SK-N-SH (cell line): ENCODE data around the gene GGTLC1.
"Not testable (repeated sequence)": the region's sequence is repeated elsewhere in the genome, so short reads cannot be mapped to it uniquely, and the experiment has no call there.

ENCODE experiments used
- CHD2 ChIP-seq: fragments of 150-350 bp; IDR thresholded peaks from 2 replicates; pipeline ENCODE4 v1.6.1; 2018; ENCODE audit warnings: low read length; ENCODE audit not compliant: partially characterized antibody
- CTCF ChIP-seq: fragments of 200-600 bp; sonication (generic); IDR thresholded peaks from 2 replicates; pipeline ENCODE4 v1.6.1; 2017; ENCODE audit warnings: antibody characterized with exemption, mild to moderate bottlenecking, moderate library complexity
- EP300 ChIP-seq, 2 experiments: IDR thresholded peaks; 2 replicates each; pipeline versions ENCODE4 v1.4.0 to v1.6.1; 2012; ENCODE audit warnings: borderline replicate concordance in 1 of 2, low read depth in 1 of 2, low read length in 1 of 2
- JUND ChIP-seq: IDR thresholded peaks from 2 replicates; pipeline ENCODE4 v1.4.0; 2012
- MAX ChIP-seq: IDR thresholded peaks from 2 replicates; pipeline ENCODE4 v1.4.0; 2012; ENCODE audit warnings: low read depth
- MXI1 ChIP-seq: IDR thresholded peaks from 2 replicates; pipeline ENCODE4 v1.6.1; 2012; ENCODE audit warnings: mild to moderate bottlenecking, low read depth, low read length, improper control_type of control experiment
- NFIC ChIP-seq: IDR thresholded peaks from 2 replicates; pipeline ENCODE4 v1.4.0; 2012; ENCODE audit warnings: borderline replicate concordance
- POLR2AphosphoS5 ChIP-seq: IDR thresholded peaks from 2 replicates; pipeline ENCODE4 v1.6.1; 2012; ENCODE audit warnings: low read depth, low read length
- REST ChIP-seq: IDR thresholded peaks from 2 replicates; pipeline ENCODE4 v1.6.1; 2012; ENCODE audit warnings: mild to moderate bottlenecking, low read depth, low read length, moderate library complexity
- SIN3A ChIP-seq: IDR thresholded peaks from 2 replicates; pipeline ENCODE4 v1.6.1; 2012; ENCODE audit warnings: low read depth, mild to moderate bottlenecking, low read length, moderate library complexity, borderline replicate concordance
- TAF1 ChIP-seq: IDR thresholded peaks from 2 replicates; pipeline ENCODE4 v1.6.1; 2012; ENCODE audit warnings: low read depth, mild to moderate bottlenecking, low read length, moderate library complexity, borderline replicate concordance

- TF ChIP-seq REST; CTCF; JUND; SIN3A; POLR2AphosphoS5; CHD2; EP300 (IDR thresholded peaks at IDR 0.05; ENCODE audit: borderline replicate concordance in 1 of 2, low read depth in 1 of 2, low read length in 1 of 2); MAX; MXI1; NFIC; TAF1: not testable (repeated sequence)
Measured at GRCh38 chr20:23979380-23979779, 9.2 kb downstream of the GGTLC1 start.
